Parathyroid adenoma (tissue), 2 donors: ENCODE measurements around the gene SYNPO2.
"Not testable (repeated sequence)": the region's sequence is repeated elsewhere in the genome, so short reads cannot be mapped to it uniquely, and the experiment has no call there.

Experiments used
- H2AFZ ChIP-seq: fragments of 300-600 bp; sonication (generic); one replicate; pipeline ENCODE4 v1.7.0; 2017; ENCODE audit warnings: antibody characterized with exemption, mild to moderate bottlenecking
- H3K27ac ChIP-seq: fragments of 300-600 bp; sonication (generic); one replicate; pipeline ENCODE4 v1.7.0; 2017
- H3K27me3 ChIP-seq: fragments of 300-600 bp; sonication (generic); one replicate; pipeline ENCODE4 v1.7.0; 2017; ENCODE audit warnings: low read length; ENCODE audit not compliant: control insufficient read depth, insufficient read depth
- H3K36me3 ChIP-seq: fragments of 300-600 bp; sonication (generic); one replicate; pipeline ENCODE4 v1.7.0; 2017; ENCODE audit warnings: low read length; ENCODE audit not compliant: control insufficient read depth, insufficient read depth
- H3K4me1 ChIP-seq: fragments of 300-600 bp; sonication (generic); one replicate; pipeline ENCODE4 v1.7.0; 2017; ENCODE audit warnings: control low read depth
- H3K4me2 ChIP-seq: fragments of 300-600 bp; sonication (generic); one replicate; pipeline ENCODE4 v1.7.0; 2017; ENCODE audit warnings: low read length
- H3K4me3 ChIP-seq: fragments of 300-600 bp; sonication (generic); one replicate; pipeline ENCODE4 v1.7.0; 2017; ENCODE audit warnings: low read depth, low read length
- H3K79me2 ChIP-seq: fragments of 300-600 bp; sonication (generic); one replicate; pipeline ENCODE4 v1.7.0; 2017; ENCODE audit warnings: control low read depth
- H3K9ac ChIP-seq: fragments of 300-600 bp; sonication (generic); one replicate; pipeline ENCODE4 v1.7.0; 2017; ENCODE audit warnings: mild to moderate bottlenecking
- H3K9me3 ChIP-seq: fragments of 300-600 bp; sonication (generic); one replicate; pipeline ENCODE4 v1.7.0; 2017; ENCODE audit warnings: low read length; ENCODE audit not compliant: control insufficient read depth
- CTCF ChIP-seq: fragments of 300-600 bp; sonication (generic); IDR thresholded peaks from one replicate; pipeline ENCODE4 v1.7.0; 2017; ENCODE audit warnings: antibody characterized with exemption, mild to moderate bottlenecking
- donor health status: primary hyperparathyroidism.

The SYNPO2 gene

GRCh38 chr4:119057417-119057816, 168.8 kb downstream of the SYNPO2 start:
- Histone ChIP-seq H3K4me2 (no peak overlapping the region), H3K27me3 (no peaks in the 10 kb centered on the region), H3K9ac (no peak overlapping the region), H3K4me3 (no peak overlapping the region), H3K36me3 (no peaks in the 10 kb centered on the region), H3K9me3 (no peaks in the 10 kb centered on the region), H3K4me1 (no peaks in the 10 kb centered on the region), H3K79me2 (no peaks in the 10 kb centered on the region), H2AFZ (no peak overlapping the region), H3K27ac (no peak overlapping the region)
- TF ChIP-seq CTCF, result no peak

- Histone ChIP-seq H3K27me3 (no peaks in the 10 kb centered on the region), H3K27ac (no peak overlapping the region), H3K4me1 (no peaks in the 10 kb centered on the region), H3K9ac (no peak overlapping the region), H3K36me3 (no peaks in the 10 kb centered on the region), H3K9me3 (no peaks in the 10 kb centered on the region), H3K79me2 (no peaks in the 10 kb centered on the region), H3K4me3 (no peak overlapping the region), H3K4me2 (no peak overlapping the region), H2AFZ (no peak overlapping the region)
- TF ChIP-seq CTCF, result no peak
Measured at GRCh38 chr4:119059221-119059620, 170.6 kb downstream of the SYNPO2 start.

- H2AFZ ChIP-seq, H3K4me1 ChIP-seq, H3K36me3 ChIP-seq, H3K79me2 ChIP-seq, H3K4me3 ChIP-seq, H3K27ac ChIP-seq, H3K4me2 ChIP-seq, H3K9ac ChIP-seq, H3K27me3 ChIP-seq, H3K9me3 ChIP-seq: not testable (repeated sequence)
Measured at GRCh38 chr4:119067125-119067524, 178.5 kb downstream of the SYNPO2 start.

GRCh38 chr4:119067670-119068360, 179.2 kb downstream of the SYNPO2 start:
- H3K27me3 ChIP-seq, H3K4me3 ChIP-seq, H3K9ac ChIP-seq, H3K4me1 ChIP-seq, H3K4me2 ChIP-seq, H3K27ac ChIP-seq, H3K9me3 ChIP-seq, H3K79me2 ChIP-seq, H3K36me3 ChIP-seq, H2AFZ ChIP-seq: not testable (repeated sequence)

GRCh38 chr4:119068529-119068962, 179.9 kb downstream of the SYNPO2 start:
- no peaks in the 10 kb centered on the region for H3K9me3 ChIP-seq
- H3K4me2 ChIP-seq, result no peak overlapping the region
- H3K4me1 ChIP-seq, result no peaks in the 10 kb centered on the region
- TF ChIP-seq CTCF, result no peak
- H3K36me3 ChIP-seq, result no peaks in the 10 kb centered on the region
- no peaks in the 10 kb centered on the region for H3K27me3 ChIP-seq
- no peak overlapping the region for H3K4me3 ChIP-seq
- no peak overlapping the region for H3K27ac ChIP-seq
- no peaks in the 10 kb centered on the region for H3K79me2 ChIP-seq
- no peak overlapping the region for H3K9ac ChIP-seq
- no peak overlapping the region for H2AFZ ChIP-seq

- Histone ChIP-seq H3K9me3 (no peaks in the 10 kb centered on the region), H3K9ac (no peak overlapping the region), H3K27me3 (no peaks in the 10 kb centered on the region), H2AFZ (no peak overlapping the region), H3K4me2 (no peak overlapping the region), H3K79me2 (no peaks in the 10 kb centered on the region), H3K27ac (no peak overlapping the region), H3K4me3 (no peak overlapping the region), H3K4me1 (no peaks in the 10 kb centered on the region), H3K36me3 (no peaks in the 10 kb centered on the region)
- TF ChIP-seq CTCF, result no peak
Measured at GRCh38 chr4:119070301-119070700, 181.6 kb downstream of the SYNPO2 start.
